Measurements from ENCODE around the gene LTBP3.

DNA sequence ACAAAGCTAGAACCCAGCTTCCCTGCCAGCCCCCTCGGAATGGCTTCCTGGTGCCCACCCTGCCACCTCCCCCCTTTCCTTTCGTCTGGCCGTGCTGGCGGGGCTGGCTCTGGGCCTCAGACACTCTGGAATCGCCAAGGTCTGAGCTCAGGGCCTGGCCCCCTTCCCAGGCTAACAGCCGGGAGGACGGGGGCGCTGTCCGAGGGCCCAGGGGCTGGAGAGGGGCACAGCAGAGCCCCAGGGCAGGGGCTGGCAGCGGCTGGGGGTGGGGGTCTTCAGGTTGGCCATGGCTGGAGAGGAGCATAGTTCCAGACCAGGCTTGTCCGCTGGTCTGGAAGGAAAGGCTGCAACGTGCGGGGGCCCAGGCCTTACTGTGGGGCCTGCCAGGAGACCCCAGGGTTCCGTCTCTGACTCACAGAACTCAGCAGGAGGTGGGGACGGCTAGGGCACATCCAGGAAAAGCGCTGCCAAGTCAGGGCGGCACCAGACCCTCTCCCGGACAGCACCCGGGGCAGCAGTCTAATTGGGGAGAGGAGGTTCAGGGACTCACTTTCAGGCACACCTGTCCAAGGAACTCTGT is 861 bp upstream of the LTBP3 start:
- TF ChIP-seq, protein P1, sequence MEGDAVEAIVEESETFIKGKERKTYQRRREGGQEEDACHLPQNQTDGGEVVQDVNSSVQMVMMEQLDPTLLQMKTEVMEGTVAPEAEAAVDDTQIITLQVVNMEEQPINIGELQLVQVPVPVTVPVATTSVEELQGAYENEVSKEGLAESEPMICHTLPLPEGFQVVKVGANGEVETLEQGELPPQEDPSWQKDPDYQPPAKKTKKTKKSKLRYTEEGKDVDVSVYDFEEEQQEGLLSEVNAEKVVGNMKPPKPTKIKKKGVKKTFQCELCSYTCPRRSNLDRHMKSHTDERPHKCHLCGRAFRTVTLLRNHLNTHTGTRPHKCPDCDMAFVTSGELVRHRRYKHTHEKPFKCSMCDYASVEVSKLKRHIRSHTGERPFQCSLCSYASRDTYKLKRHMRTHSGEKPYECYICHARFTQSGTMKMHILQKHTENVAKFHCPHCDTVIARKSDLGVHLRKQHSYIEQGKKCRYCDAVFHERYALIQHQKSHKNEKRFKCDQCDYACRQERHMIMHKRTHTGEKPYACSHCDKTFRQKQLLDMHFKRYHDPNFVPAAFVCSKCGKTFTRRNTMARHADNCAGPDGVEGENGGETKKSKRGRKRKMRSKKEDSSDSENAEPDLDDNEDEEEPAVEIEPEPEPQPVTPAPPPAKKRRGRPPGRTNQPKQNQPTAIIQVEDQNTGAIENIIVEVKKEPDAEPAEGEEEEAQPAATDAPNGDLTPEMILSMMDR (conservative IDR thresholded peaks at IDR 0.05; ENCODE audit: low read length), result no peak
- no peak for TF ChIP-seq EZH2phosphoT487 (IDR thresholded peaks at IDR 0.05; ENCODE audit: borderline replicate concordance)
